ENCODE measurements around the gene AIPL1. TPM values are rescaled to one million over a fixed set of nuclear protein-coding genes. Genes with fewer than 3 reads are reported as not detected.

The AIPL1 gene
- total RNA-seq, 3 donors from 2014 or later: not detected

DNA sequence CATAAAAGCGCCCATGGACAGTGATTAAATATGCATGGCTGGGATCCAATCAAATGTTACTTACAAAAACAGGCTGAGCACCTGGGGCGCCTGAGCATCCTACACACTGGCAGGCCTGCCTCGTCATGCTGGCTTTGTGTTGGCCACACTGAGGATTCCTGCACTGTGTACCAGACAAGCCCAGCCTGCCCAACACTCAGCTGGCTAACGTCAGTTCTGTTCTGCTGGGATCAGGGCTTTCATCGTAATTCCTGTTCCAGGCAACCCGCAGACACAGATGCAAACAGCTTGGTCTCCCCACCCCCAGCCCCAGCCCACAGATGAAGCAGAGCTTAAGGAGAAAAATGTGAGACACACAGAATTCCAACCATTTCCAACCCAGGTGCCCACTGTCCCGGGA, 40.0 kb upstream of the AIPL1 start:
- TF ChIP-seq, protein P1, sequence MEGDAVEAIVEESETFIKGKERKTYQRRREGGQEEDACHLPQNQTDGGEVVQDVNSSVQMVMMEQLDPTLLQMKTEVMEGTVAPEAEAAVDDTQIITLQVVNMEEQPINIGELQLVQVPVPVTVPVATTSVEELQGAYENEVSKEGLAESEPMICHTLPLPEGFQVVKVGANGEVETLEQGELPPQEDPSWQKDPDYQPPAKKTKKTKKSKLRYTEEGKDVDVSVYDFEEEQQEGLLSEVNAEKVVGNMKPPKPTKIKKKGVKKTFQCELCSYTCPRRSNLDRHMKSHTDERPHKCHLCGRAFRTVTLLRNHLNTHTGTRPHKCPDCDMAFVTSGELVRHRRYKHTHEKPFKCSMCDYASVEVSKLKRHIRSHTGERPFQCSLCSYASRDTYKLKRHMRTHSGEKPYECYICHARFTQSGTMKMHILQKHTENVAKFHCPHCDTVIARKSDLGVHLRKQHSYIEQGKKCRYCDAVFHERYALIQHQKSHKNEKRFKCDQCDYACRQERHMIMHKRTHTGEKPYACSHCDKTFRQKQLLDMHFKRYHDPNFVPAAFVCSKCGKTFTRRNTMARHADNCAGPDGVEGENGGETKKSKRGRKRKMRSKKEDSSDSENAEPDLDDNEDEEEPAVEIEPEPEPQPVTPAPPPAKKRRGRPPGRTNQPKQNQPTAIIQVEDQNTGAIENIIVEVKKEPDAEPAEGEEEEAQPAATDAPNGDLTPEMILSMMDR (IDR thresholded peaks at IDR 0.05): no peak
- H3K36me3 ChIP-seq (ENCODE audit: low read depth): no peaks in the 10 kb centered on the region
- no peaks in the 10 kb centered on the region for H3K4me1 ChIP-seq (ENCODE audit: low read depth)
- peak in 1 of 3 donors; percentile 11 for DNase-seq
- no peak overlapping the region for H3K4me3 ChIP-seq
- H3K9me3 ChIP-seq: no peaks in the 10 kb centered on the region
- no peak for ATAC-seq
- intact Hi-C loops (cut with DNase I, micrococcal nuclease): no loop called here

DNA sequence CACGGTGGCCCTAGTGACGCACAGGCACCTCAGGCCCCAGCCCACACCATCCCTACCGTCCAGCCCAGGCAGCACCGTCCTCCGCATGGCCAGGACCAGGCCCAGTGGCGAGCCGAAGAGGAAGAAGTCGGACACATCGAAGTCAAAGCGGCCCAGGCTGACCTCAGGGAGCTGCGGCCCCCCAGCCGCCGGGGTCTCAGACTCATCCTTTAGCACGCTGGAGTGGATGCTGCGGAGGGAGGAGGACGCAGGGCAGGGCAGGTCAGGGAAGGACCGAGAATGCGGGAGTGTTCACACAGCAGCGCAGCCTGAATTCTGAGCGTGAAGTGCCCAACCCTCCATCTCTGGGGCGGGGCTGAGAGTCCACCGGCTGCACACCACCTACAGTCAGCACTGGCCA, 39.5 kb upstream of the AIPL1 start:
- ATAC-seq (no peak), DNase-seq (peak in 1 of 3 donors; percentile 31)
- Histone ChIP-seq H3K4me3 (no peak overlapping the region), H3K4me1 (ENCODE audit: low read depth) (no peaks in the 10 kb centered on the region), H3K36me3 (ENCODE audit: low read depth) (no peaks in the 10 kb centered on the region), H3K9me3 (no peaks in the 10 kb centered on the region)
- intact Hi-C loops (cut with DNase I, micrococcal nuclease): no loop called here
- TF ChIP-seq, protein P1 (IDR thresholded peaks at IDR 0.05): no peak

DNA sequence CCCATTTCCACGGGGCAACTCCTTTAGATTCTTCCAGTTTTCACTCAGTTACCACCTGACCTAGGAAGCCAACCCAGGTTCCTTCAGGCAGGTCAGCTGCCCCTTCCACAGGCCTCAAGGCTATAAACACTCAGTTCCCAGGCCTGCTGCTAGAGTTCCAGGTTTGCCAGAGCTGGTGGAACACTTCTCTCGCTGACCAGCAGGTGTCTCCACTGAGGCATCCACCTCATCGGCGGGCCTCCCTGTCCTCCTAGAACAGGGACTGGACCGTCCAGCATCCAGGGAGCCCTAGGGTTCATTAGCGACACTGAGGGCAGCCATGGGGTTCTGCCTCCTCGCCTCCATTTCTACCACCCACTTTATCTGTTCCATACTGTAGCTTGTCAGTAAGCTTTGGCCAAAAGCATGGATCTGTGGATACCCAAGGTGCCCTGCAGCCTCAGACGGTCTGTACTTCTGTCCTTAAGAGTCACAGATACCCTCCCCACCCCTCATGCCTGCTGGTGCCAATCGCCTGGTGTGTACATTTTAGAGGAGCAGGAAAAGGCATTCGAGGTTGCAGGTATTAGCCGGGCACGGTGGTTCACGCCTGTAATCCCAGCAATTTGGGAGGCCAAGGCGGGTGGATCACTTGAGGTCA, 38.3 kb upstream of the AIPL1 start:
- TF ChIP-seq, protein P1 (IDR thresholded peaks at IDR 0.05): peak; percentile 90
- intact Hi-C loops (cut with DNase I, micrococcal nuclease): no loop called here

DNA sequence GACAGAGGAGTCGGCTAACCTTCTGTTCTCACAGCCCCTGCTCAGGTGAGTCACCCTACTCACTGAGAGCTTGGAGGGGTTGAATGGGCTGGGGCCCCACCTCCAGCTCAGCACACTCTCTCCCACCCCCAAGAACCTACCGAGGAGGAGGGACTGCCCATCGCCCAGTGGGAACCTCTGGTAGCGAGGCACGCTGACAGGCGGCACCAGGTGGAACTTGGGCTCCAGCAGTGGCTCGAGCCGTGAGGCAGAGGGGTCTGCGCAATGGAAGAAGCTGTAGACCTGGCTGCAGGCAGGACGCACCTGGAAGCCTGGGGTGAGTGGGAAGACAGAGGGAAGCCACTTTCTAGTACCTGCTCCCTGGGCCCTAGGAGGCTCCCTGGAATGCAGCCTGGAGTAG, 37.6 kb upstream of the AIPL1 start:
- intact Hi-C loops (cut with DNase I, micrococcal nuclease): no loop called here
- no peaks in the 10 kb centered on the region for H3K4me1 ChIP-seq (ENCODE audit: low read depth)
- ATAC-seq: no peak
- no peak for DNase-seq
- TF ChIP-seq, protein P1 (IDR thresholded peaks at IDR 0.05): no peak
- no peak overlapping the region for H3K4me3 ChIP-seq
- H3K9me3 ChIP-seq: no peaks in the 10 kb centered on the region
- H3K36me3 ChIP-seq (ENCODE audit: low read depth): no peaks in the 10 kb centered on the region

More for the DNA sequence above, 38.3 kb upstream of the AIPL1 start:
- peak; percentile 69 to 86 (median 86) for DNase-seq
- H3K4me3 ChIP-seq: no peak overlapping the region
- no peaks in the 10 kb centered on the region for H3K4me1 ChIP-seq (ENCODE audit: low read depth)
- peak; percentile 93 for ATAC-seq
- H3K36me3 ChIP-seq (ENCODE audit: low read depth): no peaks in the 10 kb centered on the region
- no peaks in the 10 kb centered on the region for H3K9me3 ChIP-seq

DNA sequence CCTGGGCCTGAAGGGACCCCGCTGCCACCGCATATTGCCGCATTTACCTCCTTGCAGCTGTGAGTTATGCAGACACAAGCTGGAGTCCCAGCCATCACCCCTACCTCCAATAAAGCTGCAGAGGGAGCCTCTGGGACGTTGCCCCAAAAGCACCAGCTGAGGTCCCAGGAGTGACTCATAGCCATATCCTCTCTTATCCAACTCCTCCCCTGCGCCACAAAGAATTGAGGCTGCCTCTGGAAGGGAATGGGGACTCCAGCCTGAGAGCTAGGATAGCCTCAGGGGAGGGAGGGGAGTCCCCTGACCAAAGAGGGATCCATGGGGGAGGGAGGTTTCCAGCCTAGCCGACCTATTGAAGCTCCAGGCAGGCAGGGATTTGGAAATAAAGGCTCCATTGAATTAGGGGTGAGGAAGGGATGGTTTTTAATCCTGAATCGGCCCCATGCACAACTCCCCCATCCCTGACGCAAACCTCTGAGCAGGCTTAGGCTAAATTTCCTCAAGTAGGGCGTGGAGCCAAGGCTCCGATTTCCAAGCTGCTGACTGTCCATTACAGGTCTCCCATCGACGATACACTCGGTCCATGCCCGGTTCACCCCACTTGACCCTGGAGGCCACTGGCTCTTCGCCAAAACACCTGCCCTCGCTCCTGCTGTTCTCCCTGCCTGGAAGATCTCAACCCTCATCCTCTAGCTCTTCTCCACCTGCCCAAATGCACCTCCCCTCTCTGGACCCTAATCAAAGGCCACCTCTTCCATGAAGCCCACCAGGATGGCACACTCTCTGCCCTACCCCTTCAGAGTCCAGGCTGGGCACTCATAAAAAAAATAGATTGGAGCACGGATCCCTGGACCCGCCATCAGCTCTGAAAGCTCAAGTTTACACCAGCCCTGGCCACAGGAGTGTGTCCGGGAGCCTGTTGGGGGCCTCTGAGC, 36.9 kb upstream of the AIPL1 start:
- ATAC-seq: no peak
- TF ChIP-seq, protein P1 (IDR thresholded peaks at IDR 0.05): no peak
- Histone ChIP-seq H3K9me3 (no peaks in the 10 kb centered on the region), H3K4me1 (ENCODE audit: low read depth) (no peaks in the 10 kb centered on the region), H3K4me3 (no peak overlapping the region), H3K36me3 (ENCODE audit: low read depth) (no peaks in the 10 kb centered on the region)
- intact Hi-C loops (cut with DNase I, micrococcal nuclease): no loop called here
- no peak for DNase-seq
